HEK293 (cell line): ENCODE data around the gene BORCS6.

ENCODE experiments used
- PATZ1 ChIP-seq: fragments of 450-650 bp; formaldehyde crosslinking; IDR thresholded peaks from 2 replicates; pipeline ENCODE4 v1.5.1; 2016; ENCODE audit warnings: missing biosample characterization, missing genetic modification characterization
- TCF7L2 ChIP-seq: IDR thresholded peaks from 2 replicates; pipeline ENCODE4 v1.6.1; 2011; ENCODE audit warnings: low read depth, mild to moderate bottlenecking, inconsistent platforms, low read length, moderate library complexity, borderline replicate concordance
- ZBTB8A ChIP-seq: fragments of 450-650 bp; formaldehyde crosslinking; IDR thresholded peaks from 2 replicates; pipeline ENCODE4 v1.5.1; 2016; ENCODE audit warnings: missing biosample characterization, missing genetic modification characterization
- ZNF37A ChIP-seq: fragments of 450-650 bp; IDR thresholded peaks from 2 replicates; pipeline ENCODE4 v1.5.1; 2018; ENCODE audit warnings: missing biosample characterization, missing genetic modification characterization
- TF ChIP-seq, protein P1 (sequence below): fragments of 450-650 bp; formaldehyde crosslinking; IDR thresholded peaks from 2 replicates; pipeline ENCODE4 v1.5.1; 2016; ENCODE audit warnings: missing biosample characterization, missing genetic modification characterization
- TF ChIP-seq, protein P2 (sequence below): fragments of 450-650 bp; formaldehyde crosslinking; IDR thresholded peaks from 2 replicates; pipeline ENCODE4 v1.5.1; 2016; ENCODE audit warnings: missing biosample characterization, missing genetic modification characterization

- no peak for TF ChIP-seq ZNF37A (tag by site-specific recombination)
- no peak for TF ChIP-seq PATZ1 (tag by site-specific recombination)
- TF ChIP-seq ZBTB8A (tag by site-specific recombination) = no peak
- TF ChIP-seq, protein P1, sequence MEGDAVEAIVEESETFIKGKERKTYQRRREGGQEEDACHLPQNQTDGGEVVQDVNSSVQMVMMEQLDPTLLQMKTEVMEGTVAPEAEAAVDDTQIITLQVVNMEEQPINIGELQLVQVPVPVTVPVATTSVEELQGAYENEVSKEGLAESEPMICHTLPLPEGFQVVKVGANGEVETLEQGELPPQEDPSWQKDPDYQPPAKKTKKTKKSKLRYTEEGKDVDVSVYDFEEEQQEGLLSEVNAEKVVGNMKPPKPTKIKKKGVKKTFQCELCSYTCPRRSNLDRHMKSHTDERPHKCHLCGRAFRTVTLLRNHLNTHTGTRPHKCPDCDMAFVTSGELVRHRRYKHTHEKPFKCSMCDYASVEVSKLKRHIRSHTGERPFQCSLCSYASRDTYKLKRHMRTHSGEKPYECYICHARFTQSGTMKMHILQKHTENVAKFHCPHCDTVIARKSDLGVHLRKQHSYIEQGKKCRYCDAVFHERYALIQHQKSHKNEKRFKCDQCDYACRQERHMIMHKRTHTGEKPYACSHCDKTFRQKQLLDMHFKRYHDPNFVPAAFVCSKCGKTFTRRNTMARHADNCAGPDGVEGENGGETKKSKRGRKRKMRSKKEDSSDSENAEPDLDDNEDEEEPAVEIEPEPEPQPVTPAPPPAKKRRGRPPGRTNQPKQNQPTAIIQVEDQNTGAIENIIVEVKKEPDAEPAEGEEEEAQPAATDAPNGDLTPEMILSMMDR = no peak
- TF ChIP-seq, protein P2, sequence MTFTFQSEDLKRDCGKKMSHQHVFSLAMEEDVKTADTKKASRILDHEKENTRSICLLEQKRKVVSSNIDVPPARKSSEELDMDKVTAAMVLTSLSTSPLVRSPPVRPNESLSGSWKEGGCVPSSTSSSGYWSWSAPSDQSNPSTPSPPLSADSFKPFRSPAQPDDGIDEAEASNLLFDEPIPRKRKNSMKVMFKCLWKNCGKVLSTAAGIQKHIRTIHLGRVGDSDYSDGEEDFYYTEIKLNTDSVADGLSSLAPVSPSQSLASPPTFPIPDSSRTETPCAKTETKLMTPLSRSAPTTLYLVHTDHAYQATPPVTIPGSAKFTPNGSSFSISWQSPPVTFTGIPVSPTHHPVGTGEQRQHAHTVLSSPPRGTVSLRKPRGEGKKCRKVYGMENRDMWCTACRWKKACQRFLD (tag by site-specific recombination) = no peak
- no peak for TF ChIP-seq TCF7L2
These were observed 46.9 kb downstream of the BORCS6 start for GRCh38 chr17:8142887-8143580.
